NCI-H2171 (cell line): ENCODE data around the gene CLIP1.
A peak's percentile ranks its signal among the peaks of the same experiment; 100 is the strongest.
"Not testable (repeated sequence)": the region's sequence is repeated elsewhere in the genome, so short reads cannot be mapped to it uniquely, and the experiment has no call there.

Experiments used
- DNase-seq: peaks from one replicate; lab custom pipeline; 2025; lab: John Stamatoyannopoulos, UW

Gene CLIP1

GRCh38 chr12:122435186-122435585 lies 12.7 kb upstream of the CLIP1 start:
- DNase-seq: no peak

DNA sequence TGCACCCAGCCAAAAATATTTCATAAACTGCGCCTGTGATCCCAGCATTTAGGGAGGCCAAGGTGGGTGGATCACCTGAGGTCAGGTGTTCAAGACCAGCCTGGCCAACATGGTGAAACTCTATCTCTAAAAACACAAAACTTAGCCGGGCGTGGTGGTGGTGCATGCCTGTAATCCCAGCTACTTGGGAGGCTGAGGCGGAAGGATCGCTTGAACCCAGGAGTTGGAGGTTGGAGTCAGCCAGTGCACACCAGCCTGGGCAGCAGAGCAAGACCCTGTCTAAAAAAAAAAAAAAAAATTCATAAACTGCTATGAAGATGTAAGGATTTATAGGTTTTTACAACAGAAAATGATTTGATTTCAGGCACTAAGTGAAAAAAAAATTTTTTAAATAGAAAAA lies 6.6 kb upstream of the CLIP1 start:
- not testable (repeated sequence) for DNase-seq

DNA sequence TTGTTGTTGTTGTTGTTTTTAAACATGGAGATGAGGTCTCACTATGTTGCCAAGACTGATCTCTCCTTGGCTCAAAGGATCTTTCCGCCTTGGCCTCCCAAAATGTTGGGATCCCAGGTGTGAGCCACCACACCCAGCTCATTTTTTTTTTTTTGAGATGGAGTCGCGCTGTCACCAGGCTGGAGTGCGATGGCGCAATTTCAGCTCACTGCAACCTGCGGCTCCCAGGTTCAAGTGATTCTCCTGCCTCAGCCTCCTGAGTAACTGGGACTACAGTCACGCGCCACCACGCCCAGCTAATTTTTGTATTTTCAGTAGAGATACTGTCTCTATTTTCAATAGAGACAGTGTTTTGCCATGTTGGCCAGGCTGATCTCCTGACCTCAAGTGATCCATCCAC lies 4.9 kb upstream of the CLIP1 start:
- no peak for DNase-seq

GRCh38 chr12:122423258-122424165 lies 1.0 kb upstream of the CLIP1 start:
- peak; percentile 18 for DNase-seq

GRCh38 chr12:122422730-122423257 lies 325 bp upstream of the CLIP1 start:
- peak; percentile 67 for DNase-seq

GRCh38 chr12:122421187-122421820 lies 1.2 kb downstream of the CLIP1 start:
- DNase-seq: peak; percentile 58

- no peak for DNase-seq
These were observed 1.9 kb downstream of the CLIP1 start for GRCh38 chr12:122420471-122421162.

DNA sequence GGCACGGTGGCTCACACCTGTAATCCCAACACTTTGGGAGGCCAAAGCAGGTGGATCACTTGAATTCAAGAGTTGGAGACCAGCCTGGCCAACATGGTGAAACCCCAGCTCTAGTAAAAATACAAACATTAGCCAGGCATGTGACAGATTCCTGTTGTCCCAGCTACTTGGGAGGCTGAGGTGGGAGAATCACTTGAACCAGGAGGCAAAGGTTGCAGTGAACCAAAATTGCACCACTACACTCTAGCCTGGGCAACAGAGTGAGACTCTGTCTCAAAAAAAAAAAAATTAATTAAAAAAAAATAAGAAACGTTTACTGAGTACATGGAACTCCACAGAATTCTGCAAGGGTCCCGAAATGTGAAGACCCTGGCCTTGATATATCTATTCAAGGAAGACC lies 3.4 kb downstream of the CLIP1 start:
- DNase-seq: not testable (repeated sequence)

DNA sequence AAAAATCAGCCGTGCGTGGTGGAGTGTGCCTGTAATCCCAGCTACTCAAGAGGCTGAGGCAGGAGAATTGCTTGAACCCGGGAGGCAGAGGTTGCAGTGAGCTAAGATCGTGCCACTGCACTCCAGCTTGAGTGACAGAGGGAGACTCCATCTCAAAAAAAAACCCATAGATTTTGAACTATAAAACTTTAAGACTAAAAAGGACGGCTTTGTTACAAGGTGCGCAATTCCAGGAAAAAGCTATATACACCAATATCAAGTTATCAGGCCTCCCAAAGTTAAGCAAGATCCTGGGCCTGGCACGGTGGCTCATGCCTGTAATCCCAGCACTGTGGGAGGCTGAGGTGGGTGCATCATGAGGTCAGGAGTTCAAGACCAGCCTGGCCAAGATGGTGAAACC lies 6.8 kb downstream of the CLIP1 start:
- DNase-seq: not testable (repeated sequence)

DNA sequence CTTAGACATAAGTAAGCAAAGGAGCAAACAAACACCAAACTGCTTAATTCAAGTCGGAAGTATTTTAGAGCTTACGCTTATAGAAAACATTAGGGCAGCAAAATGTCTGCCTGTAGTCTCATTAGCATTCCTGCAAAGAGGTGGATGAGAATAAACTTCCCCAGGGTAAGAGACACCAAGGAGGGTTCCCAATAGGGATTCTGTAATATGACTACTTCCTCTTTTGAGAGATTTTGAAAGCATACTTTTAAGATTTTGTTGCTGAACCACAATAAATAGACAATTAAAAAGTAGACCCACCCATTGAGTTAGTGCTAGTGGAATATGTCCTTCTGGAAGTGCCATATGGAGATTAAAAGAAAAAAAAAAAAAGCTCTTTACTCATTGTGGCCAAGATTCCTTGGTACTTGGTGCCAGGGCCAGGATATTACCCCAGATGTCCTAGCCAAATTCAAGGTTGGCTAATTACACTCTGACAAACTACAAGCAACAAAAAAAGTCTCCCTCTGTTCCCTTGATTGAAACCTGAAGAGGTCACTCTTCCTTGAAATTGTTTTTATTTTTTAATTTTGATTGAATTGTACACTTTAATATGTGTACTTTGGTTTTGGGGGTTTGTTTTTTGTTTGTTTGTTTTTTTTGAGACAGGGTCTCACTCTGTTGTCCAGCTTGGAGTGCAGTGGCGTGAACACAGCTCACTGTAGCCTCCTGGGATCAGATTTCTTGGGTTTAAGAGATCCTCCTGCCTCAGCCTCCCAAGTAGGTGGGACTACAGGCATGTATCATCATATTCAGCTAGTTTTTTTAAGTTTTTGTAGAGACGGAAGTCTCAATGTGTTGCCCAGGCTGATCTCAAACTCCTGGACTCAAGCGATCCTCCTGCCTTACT lies 8.7 kb downstream of the CLIP1 start:
- peak; percentile 15 for DNase-seq

DNA sequence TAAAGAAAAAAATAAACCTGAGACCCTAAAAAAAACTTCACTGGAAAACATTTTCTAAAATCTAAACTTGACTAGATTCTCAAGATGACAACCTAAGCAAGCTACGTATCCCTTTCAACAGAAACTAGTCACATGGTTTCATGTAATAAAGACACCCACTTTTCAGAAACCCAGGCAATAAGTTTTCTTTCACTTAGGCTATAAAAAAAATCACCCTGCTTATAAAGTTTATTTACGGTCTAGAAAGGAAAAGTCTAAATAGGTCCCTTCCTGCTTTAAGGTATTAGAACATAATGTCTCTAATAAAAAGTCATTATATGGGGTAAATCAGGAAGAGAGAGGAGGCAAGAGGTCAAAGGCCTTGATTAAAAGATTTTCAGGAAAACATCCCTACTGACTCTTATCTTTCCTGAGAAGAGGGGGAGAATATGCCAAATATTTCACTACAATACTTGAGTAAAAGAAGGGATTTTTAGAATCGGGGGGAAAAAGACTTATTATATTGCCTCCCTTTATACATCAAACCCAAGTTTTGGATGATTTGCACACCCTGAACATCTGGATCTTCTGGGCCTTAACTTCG lies 9.5 kb downstream of the CLIP1 start:
- DNase-seq: no peak

- no peak for DNase-seq
These were observed 10.9 kb downstream of the CLIP1 start for GRCh38 chr12:122411537-122411936.

- DNase-seq: no peak
These were observed 15.3 kb downstream of the CLIP1 start for GRCh38 chr12:122407208-122407607.

GRCh38 chr12:122406701-122407164 lies 15.7 kb downstream of the CLIP1 start:
- DNase-seq: no peak

GRCh38 chr12:122403831-122404230 lies 18.6 kb downstream of the CLIP1 start:
- DNase-seq: no peak

DNA sequence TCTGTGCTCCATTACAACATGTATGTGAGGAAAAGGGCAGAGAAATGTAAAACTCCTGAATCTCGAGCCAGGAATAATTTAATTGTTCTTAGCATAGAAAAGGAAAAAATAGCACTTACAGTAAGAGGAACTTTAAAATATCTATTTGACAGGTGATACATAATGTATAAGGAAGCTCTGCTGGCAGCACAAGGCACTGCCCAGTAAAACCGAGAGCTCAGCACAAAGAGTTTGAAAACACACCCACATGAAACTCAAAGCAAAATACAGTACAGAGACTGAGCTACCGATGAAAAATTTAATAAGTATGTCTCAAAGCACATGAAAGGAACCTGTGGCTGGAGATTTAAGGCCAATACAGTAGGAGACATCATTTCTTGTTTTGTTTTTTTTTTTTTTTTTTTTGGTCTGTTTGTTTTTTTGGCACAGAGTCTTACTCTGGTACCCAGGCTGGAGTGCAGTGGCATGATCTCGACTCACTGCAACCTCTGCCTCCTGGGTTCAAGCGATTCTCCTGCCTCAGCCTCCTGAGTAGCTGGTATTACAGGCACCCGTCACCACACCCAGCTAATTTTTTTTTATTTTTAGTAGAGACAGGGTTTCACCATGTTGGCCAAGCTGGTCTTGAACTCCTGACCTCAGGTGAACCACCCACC lies 19.2 kb downstream of the CLIP1 start:
- no peak for DNase-seq

GRCh38 chr12:122402264-122402663 lies 20.2 kb downstream of the CLIP1 start:
- DNase-seq: no peak

DNA sequence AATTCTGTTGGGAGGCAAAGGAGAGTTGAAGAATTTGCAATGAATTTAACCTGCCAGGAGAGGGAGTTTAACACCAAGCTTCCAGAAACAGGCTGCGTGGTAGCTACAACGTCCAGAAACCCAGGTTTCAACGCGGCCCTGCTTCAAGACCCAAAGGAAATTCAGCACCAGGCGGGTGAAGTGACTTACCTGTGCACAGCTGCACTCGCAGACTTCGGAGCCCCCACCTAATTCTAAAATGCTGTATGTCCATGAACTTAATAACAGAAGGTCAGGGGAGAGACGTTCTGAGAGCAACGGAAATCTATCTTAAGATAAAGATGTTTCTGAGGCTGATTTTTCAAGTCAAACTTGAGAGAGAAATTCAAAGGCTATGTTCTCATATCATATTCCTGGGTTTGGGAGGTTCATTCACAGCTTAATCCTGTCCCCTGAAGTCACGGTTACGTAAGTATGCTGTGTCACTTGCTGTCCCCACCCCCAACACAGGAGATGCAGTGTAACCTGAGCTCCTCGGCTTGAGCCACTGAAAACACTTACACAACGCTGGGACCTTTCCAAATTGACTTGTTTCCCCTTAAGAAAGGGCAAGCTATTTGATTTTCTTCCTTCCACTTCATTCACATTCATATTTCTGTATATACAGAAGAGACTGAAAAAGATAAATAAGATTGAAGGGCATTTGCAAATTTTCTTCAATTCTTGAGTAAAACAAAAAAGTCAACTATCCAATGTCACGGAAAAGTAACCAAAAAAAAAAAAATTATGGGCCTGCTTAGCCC lies 22.7 kb downstream of the CLIP1 start:
- DNase-seq: peak; percentile 66

DNA sequence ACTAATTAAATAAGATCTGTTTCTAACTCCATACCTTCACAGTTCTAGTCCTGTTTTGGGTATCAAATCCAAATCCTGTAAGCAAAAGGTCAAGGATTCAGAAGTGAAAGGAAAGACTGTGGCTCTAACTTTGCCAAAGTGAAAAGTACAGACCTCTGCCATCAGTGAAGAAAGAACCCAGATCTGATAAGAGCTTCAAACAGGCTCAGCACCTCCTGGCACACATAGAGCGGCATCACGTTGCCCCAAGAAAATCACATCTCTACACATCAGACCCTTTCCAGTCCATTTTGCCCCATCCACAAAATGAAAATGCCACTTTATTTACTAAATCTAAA lies 23.2 kb downstream of the CLIP1 start:
- DNase-seq: no peak

GRCh38 chr12:122397981-122398380 lies 24.5 kb downstream of the CLIP1 start:
- DNase-seq: not testable (repeated sequence)
